ENCODE measurements around the gene HAUS6.

DNA sequence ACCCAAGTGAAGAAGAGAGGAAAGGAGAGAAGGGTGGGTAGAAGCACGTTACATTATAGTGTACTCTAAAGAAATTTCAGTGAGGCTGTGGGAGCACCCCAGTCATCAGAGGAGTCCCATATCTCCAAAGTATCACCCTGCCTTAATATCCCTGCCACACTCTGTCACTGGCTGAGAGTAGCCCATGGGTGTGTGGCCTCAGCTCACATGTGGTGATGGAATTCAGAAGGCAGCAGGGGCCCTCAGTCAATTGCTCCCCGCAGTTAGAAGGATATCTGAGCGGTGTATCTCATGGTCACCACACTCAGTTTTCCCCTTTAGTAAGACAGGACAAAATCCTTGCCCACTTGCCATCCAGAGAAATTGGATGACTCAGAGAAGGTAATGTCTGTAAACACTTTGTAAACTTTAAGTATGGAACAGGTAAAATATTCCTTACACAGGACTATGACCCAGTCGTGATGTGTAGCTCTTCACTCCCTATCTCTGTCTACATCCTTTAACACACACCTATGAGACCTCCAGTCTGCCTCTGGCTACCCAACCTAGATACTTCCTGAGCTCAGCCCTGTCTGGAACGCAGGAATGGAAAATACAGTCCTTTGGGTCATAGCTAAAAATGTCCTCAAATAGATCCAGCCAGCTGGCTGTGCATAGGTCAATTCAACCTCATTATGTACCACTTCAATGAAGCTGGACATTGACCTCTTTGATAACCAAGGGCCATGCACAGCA, 48.9 kb upstream of the HAUS6 start:
- TF ChIP-seq NANOG (IDR thresholded peaks at IDR 0.05; ENCODE audit: borderline replicate concordance) (no peak), EZH2phosphoT487 (IDR thresholded peaks at IDR 0.05; ENCODE audit: unreplicated experiment) (no peak), POLR2AphosphoS5 (IDR thresholded peaks at IDR 0.05; ENCODE audit: low read depth) (no peak), EZH2 (IDR thresholded peaks at IDR 0.05; ENCODE audit: low read depth, unreplicated experiment) (no peak), ZNF331 (CRISPR knock-in tag; IDR thresholded peaks at IDR 0.05; ENCODE audit: low read depth) (no peak), CREB1 (CRISPR knock-in tag; IDR thresholded peaks at IDR 0.05; ENCODE audit: low read depth) (no peak), ZNF114 (CRISPR knock-in tag; IDR thresholded peaks at IDR 0.05) (no peak)
- TF ChIP-seq, protein P1, sequence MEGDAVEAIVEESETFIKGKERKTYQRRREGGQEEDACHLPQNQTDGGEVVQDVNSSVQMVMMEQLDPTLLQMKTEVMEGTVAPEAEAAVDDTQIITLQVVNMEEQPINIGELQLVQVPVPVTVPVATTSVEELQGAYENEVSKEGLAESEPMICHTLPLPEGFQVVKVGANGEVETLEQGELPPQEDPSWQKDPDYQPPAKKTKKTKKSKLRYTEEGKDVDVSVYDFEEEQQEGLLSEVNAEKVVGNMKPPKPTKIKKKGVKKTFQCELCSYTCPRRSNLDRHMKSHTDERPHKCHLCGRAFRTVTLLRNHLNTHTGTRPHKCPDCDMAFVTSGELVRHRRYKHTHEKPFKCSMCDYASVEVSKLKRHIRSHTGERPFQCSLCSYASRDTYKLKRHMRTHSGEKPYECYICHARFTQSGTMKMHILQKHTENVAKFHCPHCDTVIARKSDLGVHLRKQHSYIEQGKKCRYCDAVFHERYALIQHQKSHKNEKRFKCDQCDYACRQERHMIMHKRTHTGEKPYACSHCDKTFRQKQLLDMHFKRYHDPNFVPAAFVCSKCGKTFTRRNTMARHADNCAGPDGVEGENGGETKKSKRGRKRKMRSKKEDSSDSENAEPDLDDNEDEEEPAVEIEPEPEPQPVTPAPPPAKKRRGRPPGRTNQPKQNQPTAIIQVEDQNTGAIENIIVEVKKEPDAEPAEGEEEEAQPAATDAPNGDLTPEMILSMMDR (conservative IDR thresholded peaks at IDR 0.05; ENCODE audit: low read depth in 2 of 2) = no peak
- TF ChIP-seq, protein P2, sequence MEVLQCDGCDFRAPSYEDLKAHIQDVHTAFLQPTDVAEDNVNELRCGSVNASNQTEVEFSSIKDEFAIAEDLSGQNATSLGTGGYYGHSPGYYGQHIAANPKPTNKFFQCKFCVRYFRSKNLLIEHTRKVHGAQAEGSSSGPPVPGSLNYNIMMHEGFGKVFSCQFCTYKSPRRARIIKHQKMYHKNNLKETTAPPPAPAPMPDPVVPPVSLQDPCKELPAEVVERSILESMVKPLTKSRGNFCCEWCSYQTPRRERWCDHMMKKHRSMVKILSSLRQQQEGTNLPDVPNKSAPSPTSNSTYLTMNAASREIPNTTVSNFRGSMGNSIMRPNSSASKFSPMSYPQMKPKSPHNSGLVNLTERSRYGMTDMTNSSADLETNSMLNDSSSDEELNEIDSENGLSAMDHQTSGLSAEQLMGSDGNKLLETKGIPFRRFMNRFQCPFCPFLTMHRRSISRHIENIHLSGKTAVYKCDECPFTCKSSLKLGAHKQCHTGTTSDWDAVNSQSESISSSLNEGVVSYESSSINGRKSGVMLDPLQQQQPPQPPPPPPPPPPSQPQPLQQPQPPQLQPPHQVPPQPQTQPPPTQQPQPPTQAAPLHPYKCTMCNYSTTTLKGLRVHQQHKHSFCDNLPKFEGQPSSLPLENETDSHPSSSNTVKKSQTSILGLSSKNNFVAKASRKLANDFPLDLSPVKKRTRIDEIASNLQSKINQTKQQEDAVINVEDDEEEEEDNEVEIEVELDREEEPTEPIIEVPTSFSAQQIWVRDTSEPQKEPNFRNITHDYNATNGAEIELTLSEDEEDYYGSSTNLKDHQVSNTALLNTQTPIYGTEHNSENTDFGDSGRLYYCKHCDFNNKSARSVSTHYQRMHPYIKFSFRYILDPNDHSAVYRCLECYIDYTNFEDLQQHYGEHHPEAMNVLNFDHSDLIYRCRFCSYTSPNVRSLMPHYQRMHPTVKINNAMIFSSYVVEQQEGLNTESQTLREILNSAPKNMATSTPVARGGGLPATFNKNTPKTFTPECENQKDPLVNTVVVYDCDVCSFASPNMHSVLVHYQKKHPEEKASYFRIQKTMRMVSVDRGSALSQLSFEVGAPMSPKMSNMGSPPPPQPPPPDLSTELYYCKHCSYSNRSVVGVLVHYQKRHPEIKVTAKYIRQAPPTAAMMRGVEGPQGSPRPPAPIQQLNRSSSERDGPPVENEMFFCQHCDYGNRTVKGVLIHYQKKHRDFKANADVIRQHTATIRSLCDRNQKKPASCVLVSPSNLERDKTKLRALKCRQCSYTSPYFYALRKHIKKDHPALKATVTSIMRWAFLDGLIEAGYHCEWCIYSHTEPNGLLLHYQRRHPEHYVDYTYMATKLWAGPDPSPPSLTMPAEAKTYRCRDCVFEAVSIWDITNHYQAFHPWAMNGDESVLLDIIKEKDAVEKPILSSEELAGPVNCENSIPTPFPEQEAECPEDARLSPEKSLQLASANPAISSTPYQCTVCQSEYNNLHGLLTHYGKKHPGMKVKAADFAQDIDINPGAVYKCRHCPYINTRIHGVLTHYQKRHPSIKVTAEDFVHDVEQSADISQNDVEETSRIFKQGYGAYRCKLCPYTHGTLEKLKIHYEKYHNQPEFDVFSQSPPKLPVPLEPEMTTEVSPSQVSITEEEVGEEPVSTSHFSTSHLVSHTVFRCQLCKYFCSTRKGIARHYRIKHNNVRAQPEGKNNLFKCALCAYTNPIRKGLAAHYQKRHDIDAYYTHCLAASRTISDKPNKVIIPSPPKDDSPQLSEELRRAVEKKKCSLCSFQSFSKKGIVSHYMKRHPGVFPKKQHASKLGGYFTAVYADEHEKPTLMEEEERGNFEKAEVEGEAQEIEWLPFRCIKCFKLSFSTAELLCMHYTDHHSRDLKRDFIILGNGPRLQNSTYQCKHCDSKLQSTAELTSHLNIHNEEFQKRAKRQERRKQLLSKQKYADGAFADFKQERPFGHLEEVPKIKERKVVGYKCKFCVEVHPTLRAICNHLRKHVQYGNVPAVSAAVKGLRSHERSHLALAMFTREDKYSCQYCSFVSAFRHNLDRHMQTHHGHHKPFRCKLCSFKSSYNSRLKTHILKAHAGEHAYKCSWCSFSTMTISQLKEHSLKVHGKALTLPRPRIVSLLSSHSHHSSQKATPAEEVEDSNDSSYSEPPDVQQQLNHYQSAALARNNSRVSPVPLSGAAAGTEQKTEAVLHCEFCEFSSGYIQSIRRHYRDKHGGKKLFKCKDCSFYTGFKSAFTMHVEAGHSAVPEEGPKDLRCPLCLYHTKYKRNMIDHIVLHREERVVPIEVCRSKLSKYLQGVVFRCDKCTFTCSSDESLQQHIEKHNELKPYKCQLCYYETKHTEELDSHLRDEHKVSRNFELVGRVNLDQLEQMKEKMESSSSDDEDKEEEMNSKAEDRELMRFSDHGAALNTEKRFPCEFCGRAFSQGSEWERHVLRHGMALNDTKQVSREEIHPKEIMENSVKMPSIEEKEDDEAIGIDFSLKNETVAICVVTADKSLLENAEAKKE (CRISPR knock-in tag; IDR thresholded peaks at IDR 0.05) = no peak
- TF ChIP-seq, protein P3, sequence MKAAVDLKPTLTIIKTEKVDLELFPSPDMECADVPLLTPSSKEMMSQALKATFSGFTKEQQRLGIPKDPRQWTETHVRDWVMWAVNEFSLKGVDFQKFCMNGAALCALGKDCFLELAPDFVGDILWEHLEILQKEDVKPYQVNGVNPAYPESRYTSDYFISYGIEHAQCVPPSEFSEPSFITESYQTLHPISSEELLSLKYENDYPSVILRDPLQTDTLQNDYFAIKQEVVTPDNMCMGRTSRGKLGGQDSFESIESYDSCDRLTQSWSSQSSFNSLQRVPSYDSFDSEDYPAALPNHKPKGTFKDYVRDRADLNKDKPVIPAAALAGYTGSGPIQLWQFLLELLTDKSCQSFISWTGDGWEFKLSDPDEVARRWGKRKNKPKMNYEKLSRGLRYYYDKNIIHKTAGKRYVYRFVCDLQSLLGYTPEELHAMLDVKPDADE (IDR thresholded peaks at IDR 0.05) = no peak

All from GM23338 (cell line).